ENCODE measurements around the gene GNB1.
A peak's percentile ranks its signal among the peaks of the same experiment; 100 is the strongest.
"Not testable (repeated sequence)": the region's sequence is repeated elsewhere in the genome, so short reads cannot be mapped to it uniquely, and the experiment has no call there.

Gene GNB1

DNA sequence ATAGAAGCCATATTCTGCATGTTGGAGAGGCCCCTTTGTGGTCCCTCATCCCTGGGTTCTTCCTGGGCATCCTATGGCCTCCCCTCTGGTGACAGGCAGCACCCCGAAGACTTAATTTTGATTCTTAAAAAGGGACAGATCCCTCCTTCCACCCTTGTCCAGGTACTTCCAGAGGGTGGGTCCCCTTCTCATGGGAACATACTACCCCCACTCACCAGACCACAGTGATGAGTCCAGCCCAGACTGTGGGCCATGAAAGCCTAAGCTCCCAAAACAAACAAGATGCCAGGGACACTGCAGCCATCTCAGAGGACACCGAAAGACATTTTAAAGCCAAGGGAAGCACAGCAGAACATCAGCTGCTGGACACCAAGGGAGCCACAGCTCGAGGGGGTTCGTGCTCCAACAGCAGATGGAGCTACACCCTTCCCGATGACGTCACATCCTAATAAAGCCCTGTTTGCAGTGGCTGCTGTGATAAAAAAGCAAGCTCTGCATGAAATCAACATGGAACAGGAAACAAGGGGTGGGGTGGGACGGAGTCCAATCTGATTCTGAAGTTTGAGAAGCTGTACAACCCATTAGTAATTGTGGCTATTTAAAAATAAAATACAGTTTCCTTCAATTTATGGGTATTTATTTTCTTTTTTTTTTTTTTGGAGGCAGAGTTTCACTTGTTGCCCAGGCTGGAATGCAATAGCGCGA is 32.4 kb downstream of the GNB1 start:
- Histone ChIP-seq H3K27ac (ENCODE audit: poor library complexity, severe bottlenecking) (peak overlapping the region; percentile 56), H3K9me3 (ENCODE audit: severe bottlenecking) (no peaks in the 10 kb centered on the region), H3K4me1 (ENCODE audit: insufficient read depth, poor library complexity, severe bottlenecking) (peaks cover 19% of the 10 kb centered on the region), H3K4me3 (ENCODE audit: severe bottlenecking) (no peak overlapping the region), H3K27me3 (ENCODE audit: insufficient read depth, poor library complexity, severe bottlenecking) (no peaks in the 10 kb centered on the region), H3K36me3 (ENCODE audit: low read depth) (peaks cover 29% of the 10 kb centered on the region)
- no peak for DNase-seq (ENCODE audit: low spot score)
- TF ChIP-seq, protein P1, sequence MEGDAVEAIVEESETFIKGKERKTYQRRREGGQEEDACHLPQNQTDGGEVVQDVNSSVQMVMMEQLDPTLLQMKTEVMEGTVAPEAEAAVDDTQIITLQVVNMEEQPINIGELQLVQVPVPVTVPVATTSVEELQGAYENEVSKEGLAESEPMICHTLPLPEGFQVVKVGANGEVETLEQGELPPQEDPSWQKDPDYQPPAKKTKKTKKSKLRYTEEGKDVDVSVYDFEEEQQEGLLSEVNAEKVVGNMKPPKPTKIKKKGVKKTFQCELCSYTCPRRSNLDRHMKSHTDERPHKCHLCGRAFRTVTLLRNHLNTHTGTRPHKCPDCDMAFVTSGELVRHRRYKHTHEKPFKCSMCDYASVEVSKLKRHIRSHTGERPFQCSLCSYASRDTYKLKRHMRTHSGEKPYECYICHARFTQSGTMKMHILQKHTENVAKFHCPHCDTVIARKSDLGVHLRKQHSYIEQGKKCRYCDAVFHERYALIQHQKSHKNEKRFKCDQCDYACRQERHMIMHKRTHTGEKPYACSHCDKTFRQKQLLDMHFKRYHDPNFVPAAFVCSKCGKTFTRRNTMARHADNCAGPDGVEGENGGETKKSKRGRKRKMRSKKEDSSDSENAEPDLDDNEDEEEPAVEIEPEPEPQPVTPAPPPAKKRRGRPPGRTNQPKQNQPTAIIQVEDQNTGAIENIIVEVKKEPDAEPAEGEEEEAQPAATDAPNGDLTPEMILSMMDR (IDR thresholded peaks at IDR 0.05; ENCODE audit: poor library complexity, severe bottlenecking): peak; percentile 32
- ATAC-seq (ENCODE audit: low read depth): peak; percentile 27; the same call in 2 of the 3 replicates

DNA sequence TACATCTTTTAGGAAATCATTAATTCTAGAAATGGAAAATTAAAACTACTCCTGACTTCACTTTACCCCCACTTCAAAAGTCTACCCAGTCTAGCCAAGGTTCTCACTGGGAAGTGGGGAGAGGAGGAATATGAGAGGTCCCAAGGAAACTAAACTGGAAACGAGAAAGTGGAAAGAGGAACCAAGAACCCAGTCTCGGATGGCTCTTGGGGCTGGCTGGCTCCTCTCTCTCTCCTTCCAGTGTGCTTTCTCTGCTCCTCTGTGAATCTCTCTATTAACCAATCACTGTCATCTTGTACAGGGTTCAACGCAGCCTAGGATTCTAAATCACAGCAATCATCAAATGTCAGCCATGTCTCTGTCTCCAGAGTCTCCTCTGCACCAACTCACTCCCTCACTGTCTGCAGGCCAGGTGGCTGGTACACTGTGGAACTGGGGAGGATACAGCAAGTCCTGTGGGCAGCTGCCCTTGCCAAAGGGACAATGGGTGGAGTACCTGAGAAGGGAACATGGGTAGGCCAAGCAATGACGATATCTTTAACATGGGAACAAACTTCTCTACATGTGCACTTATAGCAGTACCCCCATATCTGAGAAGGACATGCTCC is 33.7 kb downstream of the GNB1 start:
- DNase-seq (ENCODE audit: low spot score) (no peak), ATAC-seq (ENCODE audit: low read depth) (no peak)
- Histone ChIP-seq H3K9me3 (ENCODE audit: severe bottlenecking) (no peaks in the 10 kb centered on the region), H3K27ac (ENCODE audit: poor library complexity, severe bottlenecking) (no peak overlapping the region), H3K27me3 (ENCODE audit: insufficient read depth, poor library complexity, severe bottlenecking) (no peaks in the 10 kb centered on the region), H3K4me1 (ENCODE audit: insufficient read depth, poor library complexity, severe bottlenecking) (peaks cover 19% of the 10 kb centered on the region), H3K4me3 (ENCODE audit: severe bottlenecking) (no peak overlapping the region), H3K36me3 (ENCODE audit: low read depth) (peaks cover 38% of the 10 kb centered on the region)
- TF ChIP-seq, protein P1 (IDR thresholded peaks at IDR 0.05; ENCODE audit: poor library complexity, severe bottlenecking): no peak

DNA sequence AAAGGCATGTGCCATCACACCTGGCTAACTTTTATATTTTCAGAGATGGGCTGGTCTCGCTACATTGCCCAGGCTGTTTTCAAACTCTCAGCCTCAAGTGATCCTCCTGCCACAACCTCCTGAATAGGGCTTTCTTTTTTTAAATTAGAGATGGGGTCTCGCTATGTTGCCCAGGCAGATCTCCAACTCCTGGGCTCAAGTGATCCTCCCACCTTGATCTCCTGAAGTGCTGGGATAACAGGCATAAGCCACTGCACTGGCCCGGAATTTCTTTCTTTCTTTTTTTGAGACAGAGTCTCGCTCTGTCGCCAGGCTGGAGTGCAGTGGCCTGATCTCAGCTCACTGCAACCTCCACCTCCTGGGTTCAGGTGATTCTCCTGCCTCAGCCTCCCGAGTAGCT is 34.7 kb downstream of the GNB1 start:
- Histone ChIP-seq H3K4me1 (ENCODE audit: insufficient read depth, poor library complexity, severe bottlenecking) (peaks cover 19% of the 10 kb centered on the region), H3K36me3 (ENCODE audit: low read depth) (peaks cover 45% of the 10 kb centered on the region)
- H3K9me3 ChIP-seq (ENCODE audit: severe bottlenecking); H3K4me3 ChIP-seq (ENCODE audit: severe bottlenecking); H3K27me3 ChIP-seq (ENCODE audit: insufficient read depth, poor library complexity, severe bottlenecking); DNase-seq (ENCODE audit: low spot score); ATAC-seq (ENCODE audit: low read depth); H3K27ac ChIP-seq (ENCODE audit: poor library complexity, severe bottlenecking): not testable (repeated sequence)

DNA sequence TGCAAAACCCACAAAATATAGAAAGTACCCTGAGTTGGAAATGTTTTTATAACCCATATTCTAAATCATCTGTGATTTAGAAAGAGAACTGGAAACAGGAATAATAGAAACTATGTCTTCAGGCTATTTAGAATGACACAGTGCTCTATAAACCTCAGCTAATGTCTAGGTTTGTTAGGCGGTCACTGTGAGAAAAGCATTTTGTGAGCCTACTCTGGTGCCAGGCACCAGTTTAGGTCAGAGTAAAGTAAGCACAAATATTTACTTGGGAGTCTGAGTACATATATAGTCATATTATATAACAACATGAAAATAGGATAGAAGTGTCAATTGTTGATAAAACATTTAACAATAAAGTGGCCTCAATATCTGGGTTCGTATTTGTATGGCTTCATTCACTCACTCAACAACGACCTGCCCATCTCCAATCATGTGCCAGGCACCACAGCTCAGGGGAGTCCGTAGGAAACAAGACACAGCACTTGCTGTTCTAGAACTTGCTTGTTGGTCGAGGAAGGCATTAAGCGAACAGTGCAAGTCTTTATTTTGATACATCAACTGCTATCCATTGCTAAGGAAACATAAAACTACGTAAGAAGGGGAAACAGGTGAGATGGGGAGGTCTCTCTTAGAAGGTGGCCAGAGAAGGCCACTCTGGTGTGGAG is 37.2 kb downstream of the GNB1 start:
- DNase-seq (ENCODE audit: low spot score) (no peak), ATAC-seq (ENCODE audit: low read depth) (no peak)
- Histone ChIP-seq H3K27ac (ENCODE audit: poor library complexity, severe bottlenecking) (no peak overlapping the region), H3K27me3 (ENCODE audit: insufficient read depth, poor library complexity, severe bottlenecking) (no peaks in the 10 kb centered on the region), H3K36me3 (ENCODE audit: low read depth) (peaks cover 57% of the 10 kb centered on the region), H3K4me3 (ENCODE audit: severe bottlenecking) (no peak overlapping the region), H3K9me3 (ENCODE audit: severe bottlenecking) (no peaks in the 10 kb centered on the region), H3K4me1 (ENCODE audit: insufficient read depth, poor library complexity, severe bottlenecking) (peaks cover 2% of the 10 kb centered on the region)
- TF ChIP-seq, protein P1 (IDR thresholded peaks at IDR 0.05; ENCODE audit: poor library complexity, severe bottlenecking): no peak

DNA sequence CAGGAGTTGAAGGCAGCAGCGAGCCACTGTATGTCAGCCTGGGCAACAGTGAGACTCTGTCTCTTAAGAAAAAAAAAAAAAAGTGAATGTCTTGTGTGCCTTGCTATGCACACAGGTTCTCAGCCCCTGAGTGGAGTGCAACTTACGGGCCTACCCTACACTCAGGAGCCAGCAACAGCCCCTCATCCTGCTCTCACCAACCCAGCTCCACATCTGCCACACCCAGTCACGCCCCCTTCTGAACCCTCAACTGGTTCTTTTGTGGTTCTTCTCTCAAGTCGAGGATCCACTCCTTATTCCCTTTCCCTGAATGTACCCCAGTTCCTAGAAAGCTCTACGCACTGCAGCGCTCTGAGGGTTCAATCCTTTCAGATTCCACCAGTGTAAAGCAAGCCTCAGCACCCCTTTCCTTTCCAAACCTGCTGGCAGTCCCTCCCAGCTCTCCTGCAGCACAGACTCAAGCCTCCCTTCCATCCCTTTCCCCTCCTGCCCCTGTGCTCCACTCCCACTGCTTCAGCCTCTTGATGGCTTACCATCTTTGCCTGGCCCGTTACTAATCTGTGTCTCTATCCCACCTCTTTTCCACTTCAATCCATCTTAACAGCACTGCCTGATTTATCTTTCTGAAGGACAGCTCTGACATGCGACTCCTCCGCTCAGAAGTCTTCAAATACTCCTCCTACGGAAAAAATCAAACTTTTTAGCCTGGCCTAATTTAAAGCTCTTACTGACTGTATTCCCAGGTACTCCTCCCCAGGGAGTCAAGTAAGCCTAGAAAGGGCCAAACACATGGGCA is 38.1 kb downstream of the GNB1 start:
- TF ChIP-seq, protein P1 (IDR thresholded peaks at IDR 0.05; ENCODE audit: poor library complexity, severe bottlenecking): no peak
- H3K36me3 ChIP-seq (ENCODE audit: low read depth): peaks cover 56% of the 10 kb centered on the region
- ATAC-seq (ENCODE audit: low read depth): no peak

More for the DNA sequence above, 38.1 kb downstream of the GNB1 start:
- DNase-seq (ENCODE audit: low spot score): no peak
- no peak overlapping the region for H3K27ac ChIP-seq (ENCODE audit: poor library complexity, severe bottlenecking)
- H3K9me3 ChIP-seq (ENCODE audit: severe bottlenecking): no peaks in the 10 kb centered on the region
- H3K4me3 ChIP-seq (ENCODE audit: severe bottlenecking): no peak overlapping the region
- H3K4me1 ChIP-seq (ENCODE audit: insufficient read depth, poor library complexity, severe bottlenecking): no peaks in the 10 kb centered on the region
- no peaks in the 10 kb centered on the region for H3K27me3 ChIP-seq (ENCODE audit: insufficient read depth, poor library complexity, severe bottlenecking)

Measured in RWPE2 (cell line).